EL (cell line): ENCODE results near the gene UBL7.
A peak's percentile ranks its signal among the peaks of the same experiment; 100 is the strongest.
"Not testable (repeated sequence)": the region's sequence is repeated elsewhere in the genome, so short reads cannot be mapped to it uniquely, and the experiment has no call there.

Experiments
- DNase-seq: peaks from one replicate; pipeline ENCODE4 v3.0.0-alpha.2; 2016

The UBL7 gene

GRCh38 chr15:74460871-74461846 is at the start of gene UBL7:
TSS of gene UBL7 (minus strand) at chr15:74461160. CDS start at chr15:74458867, 2,293 bp downstream.
- DNase-seq, result peak; percentile 99

GRCh38 chr15:74506515-74506840 is 45.5 kb upstream of the UBL7 start:
- DNase-seq, result no peak

- peak; percentile 47 for DNase-seq
These were observed 45.0 kb upstream of the UBL7 start for GRCh38 chr15:74505837-74506514.

GRCh38 chr15:74504836-74505235 is 43.9 kb upstream of the UBL7 start:
- DNase-seq, result no peak

GRCh38 chr15:74504418-74504817 is 43.5 kb upstream of the UBL7 start:
- no peak for DNase-seq

- no peak for DNase-seq
These were observed 41.3 kb upstream of the UBL7 start for GRCh38 chr15:74502301-74502700.

GRCh38 chr15:74500401-74500800 is 39.4 kb upstream of the UBL7 start:
- DNase-seq, result no peak

GRCh38 chr15:74499366-74499765 is 38.4 kb upstream of the UBL7 start:
- no peak for DNase-seq

GRCh38 chr15:74497584-74497983 is 36.6 kb upstream of the UBL7 start:
- peak; percentile 35 for DNase-seq

- DNase-seq, result no peak
These were observed 35.7 kb upstream of the UBL7 start for GRCh38 chr15:74496648-74497047.

- DNase-seq, result no peak
These were observed 29.4 kb upstream of the UBL7 start for GRCh38 chr15:74490339-74490689.

GRCh38 chr15:74489518-74490338 is 28.8 kb upstream of the UBL7 start:
- peak; percentile 52 for DNase-seq

- DNase-seq, result no peak
These were observed 27.8 kb upstream of the UBL7 start for GRCh38 chr15:74488776-74489175.

- DNase-seq, result no peak
These were observed 21.7 kb upstream of the UBL7 start for GRCh38 chr15:74482661-74483060.

GRCh38 chr15:74480364-74480763 is 19.4 kb upstream of the UBL7 start:
- not testable (repeated sequence) for DNase-seq

GRCh38 chr15:74471621-74472020 is 10.7 kb upstream of the UBL7 start:
- not testable (repeated sequence) for DNase-seq

GRCh38 chr15:74470631-74471395 is 9.9 kb upstream of the UBL7 start:
- no peak for DNase-seq

GRCh38 chr15:74468341-74469032 is 7.5 kb upstream of the UBL7 start:
- no peak for DNase-seq

GRCh38 chr15:74466570-74466969 is 5.6 kb upstream of the UBL7 start:
- DNase-seq, result no peak

GRCh38 chr15:74464897-74465296 is 3.9 kb upstream of the UBL7 start:
- no peak for DNase-seq

GRCh38 chr15:74464216-74464615 is 3.3 kb upstream of the UBL7 start:
- no peak for DNase-seq

GRCh38 chr15:74463634-74464033 is 2.7 kb upstream of the UBL7 start:
- DNase-seq, result no peak
